GM04503 (cell line): ENCODE results near the gene CDY2A.
"Not testable (repeated sequence)": the region's sequence is repeated elsewhere in the genome, so short reads cannot be mapped to it uniquely, and the experiment has no call there.

Experiments
- DNase-seq: peaks from one replicate; pipeline ENCODE4 v3.0.0-alpha.2; 2012; ENCODE audit warnings: low read depth

The CDY2A gene, protein sequence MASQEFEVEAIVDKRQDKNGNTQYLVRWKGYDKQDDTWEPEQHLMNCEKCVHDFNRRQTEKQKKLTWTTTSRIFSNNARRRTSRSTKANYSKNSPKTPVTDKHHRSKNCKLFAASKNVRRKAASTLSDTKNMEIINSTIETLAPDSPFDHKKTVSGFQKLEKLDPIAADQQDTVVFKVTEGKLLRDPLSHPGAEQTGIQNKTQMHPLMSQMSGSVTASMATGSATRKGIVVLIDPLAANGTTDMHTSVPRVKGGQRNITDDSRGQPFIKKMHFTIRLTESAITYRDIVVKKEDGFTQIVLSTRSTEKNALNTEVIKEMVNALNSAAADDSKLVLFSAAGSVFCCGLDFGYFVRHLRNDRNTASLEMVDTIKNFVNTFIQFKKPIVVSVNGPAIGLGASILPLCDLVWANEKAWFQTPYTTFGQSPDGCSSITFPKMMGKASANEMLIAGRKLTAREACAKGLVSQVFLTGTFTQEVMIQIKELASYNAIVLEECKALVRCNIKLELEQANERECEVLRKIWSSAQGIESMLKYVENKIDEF

GRCh38 chrY:18025487-18025886 is at the start of gene CDY2A:
Gene CDY2A, plus strand, starts transcription at chrY:18025787. Its CDS starts 328 bp downstream, at chrY:18026115.
- not testable (repeated sequence) for DNase-seq

GRCh38 chrY:17997586-17997985 is 28.0 kb upstream of the CDY2A start:
- not testable (repeated sequence) for DNase-seq

- DNase-seq: not testable (repeated sequence)
Measured at GRCh38 chrY:17998266-17998665, 27.3 kb upstream of the CDY2A start.

- DNase-seq: not testable (repeated sequence)
Measured at GRCh38 chrY:18023897-18024296, 1.7 kb upstream of the CDY2A start.

GRCh38 chrY:18028845-18029244 is 3.3 kb downstream of the CDY2A start:
- DNase-seq: not testable (repeated sequence)

DNA sequence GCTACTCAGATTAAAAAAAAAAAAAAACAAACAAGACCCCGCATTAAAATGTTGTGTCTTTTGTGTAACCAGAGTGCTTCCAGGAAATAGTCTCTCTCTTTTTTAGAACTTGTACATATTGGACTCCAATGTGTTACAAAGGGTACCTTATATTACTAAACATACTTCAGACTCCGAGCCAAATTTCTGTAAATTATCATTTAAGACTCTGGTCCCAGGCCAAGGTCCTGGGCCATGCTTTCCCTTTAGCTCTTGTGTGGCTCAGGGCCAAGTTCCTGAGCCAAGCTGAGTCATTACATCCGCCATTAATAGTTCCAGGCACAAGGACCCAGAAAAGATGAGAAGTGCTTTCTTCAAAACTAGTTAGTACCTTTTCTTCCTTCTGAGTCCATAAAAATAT is 4.6 kb downstream of the CDY2A start:
- not testable (repeated sequence) for DNase-seq

GRCh38 chrY:18034100-18034814 is 8.7 kb downstream of the CDY2A start:
- not testable (repeated sequence) for DNase-seq

- not testable (repeated sequence) for DNase-seq
Measured at GRCh38 chrY:18034864-18035263, 9.3 kb downstream of the CDY2A start.

GRCh38 chrY:18044990-18045389 is 19.4 kb downstream of the CDY2A start:
- not testable (repeated sequence) for DNase-seq

GRCh38 chrY:18048149-18049040 is 22.8 kb downstream of the CDY2A start:
- DNase-seq: not testable (repeated sequence)

DNA sequence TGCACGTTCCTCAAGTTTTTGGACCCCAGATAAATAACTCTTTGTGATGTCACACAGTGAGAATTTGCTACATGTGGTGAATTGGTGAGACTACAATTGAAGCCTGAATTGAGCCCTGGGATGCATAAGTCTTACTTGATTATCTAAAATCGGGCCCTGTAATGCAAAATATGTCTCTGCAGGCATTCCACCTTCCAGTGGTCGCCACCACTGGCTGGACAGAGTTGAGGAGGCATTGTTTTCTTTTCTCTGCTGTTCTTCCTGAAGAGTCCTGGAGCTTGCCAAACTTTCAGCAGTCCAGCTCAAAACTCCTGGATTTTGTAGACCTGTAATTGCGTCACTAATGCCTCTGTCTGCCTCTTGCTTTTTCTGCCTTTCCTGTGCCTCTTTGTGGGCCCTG is 23.5 kb downstream of the CDY2A start:
- not testable (repeated sequence) for DNase-seq

- DNase-seq: not testable (repeated sequence)
Measured at GRCh38 chrY:18056473-18056872, 30.9 kb downstream of the CDY2A start.

DNA sequence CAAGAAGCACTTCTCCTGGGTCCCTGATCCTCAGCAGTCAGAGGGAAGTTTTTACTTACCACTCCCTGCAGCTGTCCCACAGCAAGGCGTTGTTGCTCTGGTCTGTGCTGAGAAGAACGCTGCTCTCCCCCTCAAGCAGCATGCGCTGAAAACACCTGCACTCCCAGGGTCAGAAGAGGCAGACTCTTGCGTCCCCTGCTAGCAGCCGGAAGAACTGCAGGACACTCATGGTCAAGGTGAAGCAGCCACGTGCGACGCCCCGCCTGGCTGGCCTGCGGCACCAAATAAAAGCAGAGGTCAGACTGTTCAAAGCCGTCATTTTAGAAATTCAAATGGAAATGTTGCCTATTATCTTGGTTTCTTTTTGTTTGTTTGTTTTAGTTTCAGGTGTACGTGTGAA is 47.9 kb downstream of the CDY2A start:
- DNase-seq: not testable (repeated sequence)
